H1 (cell line): ENCODE data around the gene APOM. TPM values are rescaled to one million over a fixed set of nuclear protein-coding genes. Genes with fewer than 3 reads are reported as not detected.

Experiments
- BACH1 ChIP-seq: IDR thresholded peaks from 2 replicates; pipeline ENCODE4 v1.6.1; 2012; ENCODE audit warnings: low read length, improper control_type of control experiment
- BRCA1 ChIP-seq: IDR thresholded peaks from 2 replicates; pipeline ENCODE4 v1.6.1; 2012; ENCODE audit warnings: low read depth, low read length, improper control_type of control experiment
- CHD1 ChIP-seq: IDR thresholded peaks from 2 replicates; pipeline ENCODE4 v1.6.1; 2012; ENCODE audit warnings: low read depth, low read length, improper control_type of control experiment
- PHF8 ChIP-seq: fragments of 200-600 bp; sonication (generic); conservative IDR thresholded peaks from 2 replicates; pipeline ENCODE4 v1.7.1; 2012; ENCODE audit warnings: low read depth, mild to moderate bottlenecking, inconsistent platforms, low read length, moderate library complexity
- POLR2A ChIP-seq, 2 experiments: IDR thresholded peaks; 1 replicate in 1 of 2; 2 replicates in 1 of 2; pipeline ENCODE4 v1.6.1; 2011; ENCODE audit warnings: low read depth in 2 of 2, low read length in 2 of 2, mild to moderate bottlenecking in 2 of 2; ENCODE audit errors: control extremely low read depth in 1 of 2
- RBBP5 ChIP-seq: IDR thresholded peaks from 2 replicates; pipeline ENCODE4 v1.7.1; 2012; ENCODE audit warnings: low read depth, mild to moderate bottlenecking, inconsistent platforms, low read length, moderate library complexity, borderline replicate concordance
- SP2 ChIP-seq: IDR thresholded peaks from 2 replicates; pipeline ENCODE4 v1.6.1; 2012; ENCODE audit warnings: mild to moderate bottlenecking, low read length, inconsistent platforms
- TBP ChIP-seq: IDR thresholded peaks from 2 replicates; pipeline ENCODE4 v1.6.1; 2011; ENCODE audit warnings: low read depth, low read length, improper control_type of control experiment
- polyA plus RNA-seq, 7 experiments: library from polyadenylated mRNA; depleted of rRNA in 3 of 7; stranded (reverse) in 5 of 7; unstranded in 2 of 7; fragments of >200 nt in 5 of 7; fragments of 200-250 nt in 2 of 7; gene quantifications; 1 replicate in 5 of 7; 2 replicates in 1 of 7; 4 replicates in 1 of 7; pipeline versions ENCODE4 v1.2.1 to v1.2.3, GENCODE V29; 2011 to 2013; ENCODE audit warnings: missing spikeins in 2 of 7, mixed read lengths in 2 of 7
- total RNA-seq: library from RNA; stranded (reverse); fragmentation: NEBNext Ultra II Directional; extraction: Animal tissue kit (Norgen Biotek cat#: 25700); gene quantifications from 2 replicates; pipeline ENCODE4 v1.2.1, GENCODE V29; 2021
- TF ChIP-seq, protein P1 (sequence below): fragments of 300-600 bp; sonication (generic); IDR thresholded peaks from 2 replicates; pipeline ENCODE4 v1.7.1; 2012; ENCODE audit warnings: low read length, moderate library complexity, mild to moderate bottlenecking, inconsistent platforms; ENCODE audit not compliant: insufficient replicate concordance

The APOM gene
- total and polyA plus RNA-seq, 2 of the 8 experiments (the other 6 are each of a cell fraction or from before 2014, with no cell fraction given): 3.4 to 12.0 TPM

DNA sequence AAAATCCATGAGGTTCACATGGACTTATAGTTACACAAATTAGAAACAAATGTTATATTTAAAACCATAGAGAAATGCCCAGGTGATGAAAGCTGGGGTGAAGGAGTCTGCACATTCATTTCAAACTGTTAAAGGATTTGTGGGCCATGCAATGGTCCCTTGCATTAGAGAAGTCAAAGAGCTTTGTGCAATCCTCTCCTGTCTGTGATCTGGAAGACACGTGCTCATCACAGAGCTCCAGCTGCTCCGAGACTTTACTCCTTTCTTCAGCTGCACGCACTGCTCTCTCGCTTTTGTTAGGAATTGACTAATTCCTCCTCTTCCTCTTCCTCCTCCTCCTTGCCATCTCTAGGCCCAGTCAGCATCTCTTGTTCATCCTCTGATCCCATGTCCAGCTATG lies 44.7 kb upstream of the APOM start (continued):
- TF ChIP-seq, protein P1, sequence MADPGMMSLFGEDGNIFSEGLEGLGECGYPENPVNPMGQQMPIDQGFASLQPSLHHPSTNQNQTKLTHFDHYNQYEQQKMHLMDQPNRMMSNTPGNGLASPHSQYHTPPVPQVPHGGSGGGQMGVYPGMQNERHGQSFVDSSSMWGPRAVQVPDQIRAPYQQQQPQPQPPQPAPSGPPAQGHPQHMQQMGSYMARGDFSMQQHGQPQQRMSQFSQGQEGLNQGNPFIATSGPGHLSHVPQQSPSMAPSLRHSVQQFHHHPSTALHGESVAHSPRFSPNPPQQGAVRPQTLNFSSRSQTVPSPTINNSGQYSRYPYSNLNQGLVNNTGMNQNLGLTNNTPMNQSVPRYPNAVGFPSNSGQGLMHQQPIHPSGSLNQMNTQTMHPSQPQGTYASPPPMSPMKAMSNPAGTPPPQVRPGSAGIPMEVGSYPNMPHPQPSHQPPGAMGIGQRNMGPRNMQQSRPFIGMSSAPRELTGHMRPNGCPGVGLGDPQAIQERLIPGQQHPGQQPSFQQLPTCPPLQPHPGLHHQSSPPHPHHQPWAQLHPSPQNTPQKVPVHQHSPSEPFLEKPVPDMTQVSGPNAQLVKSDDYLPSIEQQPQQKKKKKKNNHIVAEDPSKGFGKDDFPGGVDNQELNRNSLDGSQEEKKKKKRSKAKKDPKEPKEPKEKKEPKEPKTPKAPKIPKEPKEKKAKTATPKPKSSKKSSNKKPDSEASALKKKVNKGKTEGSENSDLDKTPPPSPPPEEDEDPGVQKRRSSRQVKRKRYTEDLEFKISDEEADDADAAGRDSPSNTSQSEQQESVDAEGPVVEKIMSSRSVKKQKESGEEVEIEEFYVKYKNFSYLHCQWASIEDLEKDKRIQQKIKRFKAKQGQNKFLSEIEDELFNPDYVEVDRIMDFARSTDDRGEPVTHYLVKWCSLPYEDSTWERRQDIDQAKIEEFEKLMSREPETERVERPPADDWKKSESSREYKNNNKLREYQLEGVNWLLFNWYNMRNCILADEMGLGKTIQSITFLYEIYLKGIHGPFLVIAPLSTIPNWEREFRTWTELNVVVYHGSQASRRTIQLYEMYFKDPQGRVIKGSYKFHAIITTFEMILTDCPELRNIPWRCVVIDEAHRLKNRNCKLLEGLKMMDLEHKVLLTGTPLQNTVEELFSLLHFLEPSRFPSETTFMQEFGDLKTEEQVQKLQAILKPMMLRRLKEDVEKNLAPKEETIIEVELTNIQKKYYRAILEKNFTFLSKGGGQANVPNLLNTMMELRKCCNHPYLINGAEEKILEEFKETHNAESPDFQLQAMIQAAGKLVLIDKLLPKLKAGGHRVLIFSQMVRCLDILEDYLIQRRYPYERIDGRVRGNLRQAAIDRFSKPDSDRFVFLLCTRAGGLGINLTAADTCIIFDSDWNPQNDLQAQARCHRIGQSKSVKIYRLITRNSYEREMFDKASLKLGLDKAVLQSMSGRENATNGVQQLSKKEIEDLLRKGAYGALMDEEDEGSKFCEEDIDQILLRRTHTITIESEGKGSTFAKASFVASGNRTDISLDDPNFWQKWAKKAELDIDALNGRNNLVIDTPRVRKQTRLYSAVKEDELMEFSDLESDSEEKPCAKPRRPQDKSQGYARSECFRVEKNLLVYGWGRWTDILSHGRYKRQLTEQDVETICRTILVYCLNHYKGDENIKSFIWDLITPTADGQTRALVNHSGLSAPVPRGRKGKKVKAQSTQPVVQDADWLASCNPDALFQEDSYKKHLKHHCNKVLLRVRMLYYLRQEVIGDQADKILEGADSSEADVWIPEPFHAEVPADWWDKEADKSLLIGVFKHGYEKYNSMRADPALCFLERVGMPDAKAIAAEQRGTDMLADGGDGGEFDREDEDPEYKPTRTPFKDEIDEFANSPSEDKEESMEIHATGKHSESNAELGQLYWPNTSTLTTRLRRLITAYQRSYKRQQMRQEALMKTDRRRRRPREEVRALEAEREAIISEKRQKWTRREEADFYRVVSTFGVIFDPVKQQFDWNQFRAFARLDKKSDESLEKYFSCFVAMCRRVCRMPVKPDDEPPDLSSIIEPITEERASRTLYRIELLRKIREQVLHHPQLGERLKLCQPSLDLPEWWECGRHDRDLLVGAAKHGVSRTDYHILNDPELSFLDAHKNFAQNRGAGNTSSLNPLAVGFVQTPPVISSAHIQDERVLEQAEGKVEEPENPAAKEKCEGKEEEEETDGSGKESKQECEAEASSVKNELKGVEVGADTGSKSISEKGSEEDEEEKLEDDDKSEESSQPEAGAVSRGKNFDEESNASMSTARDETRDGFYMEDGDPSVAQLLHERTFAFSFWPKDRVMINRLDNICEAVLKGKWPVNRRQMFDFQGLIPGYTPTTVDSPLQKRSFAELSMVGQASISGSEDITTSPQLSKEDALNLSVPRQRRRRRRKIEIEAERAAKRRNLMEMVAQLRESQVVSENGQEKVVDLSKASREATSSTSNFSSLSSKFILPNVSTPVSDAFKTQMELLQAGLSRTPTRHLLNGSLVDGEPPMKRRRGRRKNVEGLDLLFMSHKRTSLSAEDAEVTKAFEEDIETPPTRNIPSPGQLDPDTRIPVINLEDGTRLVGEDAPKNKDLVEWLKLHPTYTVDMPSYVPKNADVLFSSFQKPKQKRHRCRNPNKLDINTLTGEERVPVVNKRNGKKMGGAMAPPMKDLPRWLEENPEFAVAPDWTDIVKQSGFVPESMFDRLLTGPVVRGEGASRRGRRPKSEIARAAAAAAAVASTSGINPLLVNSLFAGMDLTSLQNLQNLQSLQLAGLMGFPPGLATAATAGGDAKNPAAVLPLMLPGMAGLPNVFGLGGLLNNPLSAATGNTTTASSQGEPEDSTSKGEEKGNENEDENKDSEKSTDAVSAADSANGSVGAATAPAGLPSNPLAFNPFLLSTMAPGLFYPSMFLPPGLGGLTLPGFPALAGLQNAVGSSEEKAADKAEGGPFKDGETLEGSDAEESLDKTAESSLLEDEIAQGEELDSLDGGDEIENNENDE: no peak
- TF ChIP-seq TBP: no peak
- no peak for TF ChIP-seq RBBP5
- TF ChIP-seq BRCA1: no peak
- TF ChIP-seq CHD1: no peak
- no peak for TF ChIP-seq PHF8
- TF ChIP-seq SP2: no peak
- no peak for TF ChIP-seq BACH1
- no peak for TF ChIP-seq POLR2A (IDR thresholded peaks at IDR 0.05; ENCODE audit: control extremely low read depth in 1 of 2, low read depth in 2 of 2, low read length in 2 of 2)
